ENCODE data around the gene UAP1.

DNA sequence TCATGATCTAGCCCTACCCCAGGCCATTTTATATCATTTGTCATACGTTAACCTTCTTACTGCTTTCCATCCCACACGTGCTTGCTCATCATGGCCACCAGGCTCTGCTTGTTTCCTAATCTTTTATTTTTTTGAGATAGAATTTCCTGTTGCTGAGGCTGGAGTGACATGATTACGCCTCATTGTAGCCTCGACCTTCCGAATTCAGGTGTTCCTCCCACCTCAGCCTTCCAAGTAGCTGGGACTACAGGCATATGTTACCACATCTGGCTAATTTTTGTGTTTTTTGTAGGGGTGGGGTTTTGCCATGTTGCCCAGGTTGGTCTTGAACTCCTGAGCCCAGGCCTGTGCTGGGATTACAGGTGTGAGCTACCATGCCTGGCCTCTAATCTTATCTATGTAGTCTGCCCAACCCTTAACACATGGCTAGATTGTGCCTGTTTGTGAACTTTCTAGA lies 3.3 kb downstream of the UAP1 start:
- TF ChIP-seq, protein P1, sequence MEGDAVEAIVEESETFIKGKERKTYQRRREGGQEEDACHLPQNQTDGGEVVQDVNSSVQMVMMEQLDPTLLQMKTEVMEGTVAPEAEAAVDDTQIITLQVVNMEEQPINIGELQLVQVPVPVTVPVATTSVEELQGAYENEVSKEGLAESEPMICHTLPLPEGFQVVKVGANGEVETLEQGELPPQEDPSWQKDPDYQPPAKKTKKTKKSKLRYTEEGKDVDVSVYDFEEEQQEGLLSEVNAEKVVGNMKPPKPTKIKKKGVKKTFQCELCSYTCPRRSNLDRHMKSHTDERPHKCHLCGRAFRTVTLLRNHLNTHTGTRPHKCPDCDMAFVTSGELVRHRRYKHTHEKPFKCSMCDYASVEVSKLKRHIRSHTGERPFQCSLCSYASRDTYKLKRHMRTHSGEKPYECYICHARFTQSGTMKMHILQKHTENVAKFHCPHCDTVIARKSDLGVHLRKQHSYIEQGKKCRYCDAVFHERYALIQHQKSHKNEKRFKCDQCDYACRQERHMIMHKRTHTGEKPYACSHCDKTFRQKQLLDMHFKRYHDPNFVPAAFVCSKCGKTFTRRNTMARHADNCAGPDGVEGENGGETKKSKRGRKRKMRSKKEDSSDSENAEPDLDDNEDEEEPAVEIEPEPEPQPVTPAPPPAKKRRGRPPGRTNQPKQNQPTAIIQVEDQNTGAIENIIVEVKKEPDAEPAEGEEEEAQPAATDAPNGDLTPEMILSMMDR (IDR thresholded peaks at IDR 0.05; ENCODE audit: insufficient read depth, low read length, poor library complexity, severe bottlenecking), result no peak
- TF ChIP-seq EZH2phosphoT487 (conservative IDR thresholded peaks at IDR 0.05; ENCODE audit: low read length), result no peak

All from SU-DHL-6 (cell line).